Mucosa of descending colon (tissue), 3 donors: ENCODE measurements around the gene LTC4S. TPM values are rescaled to one million over a fixed set of nuclear protein-coding genes. Genes with fewer than 3 reads are reported as not detected.
"Not testable (repeated sequence)": the region's sequence is repeated elsewhere in the genome, so short reads cannot be mapped to it uniquely, and the experiment has no call there.

Experiments
- ATAC-seq: fragments of 200-7000 bp; cut with Tn5 transposase; one replicate; pipeline ENCODE4 v1.9.1; 2020; ENCODE audit warnings: mild to moderate bottlenecking, moderate library complexity
- DNase-seq, 3 donors: peaks; one replicate each; pipeline ENCODE4 v3.0.0-alpha.2; 2020
- H3K36me3 ChIP-seq: fragments of 200-600 bp; one replicate; pipeline ENCODE4 v1.8.0; 2021; ENCODE audit warnings: low read depth, mild to moderate bottlenecking
- H3K4me1 ChIP-seq: fragments of 200-600 bp; one replicate; pipeline ENCODE4 v1.8.0; 2021; ENCODE audit warnings: low read depth, mild to moderate bottlenecking
- H3K4me3 ChIP-seq: fragments of 200-600 bp; one replicate; pipeline ENCODE4 v1.8.0; 2021; ENCODE audit warnings: mild to moderate bottlenecking
- H3K9me3 ChIP-seq: fragments of 200-600 bp; one replicate; pipeline ENCODE4 v1.8.0; 2021; ENCODE audit warnings: mild to moderate bottlenecking
- intact Hi-C, 2 donors: fragments of 100-400 bp; cut with DNase I in 1 of 2; cut with micrococcal nuclease in 1 of 2; formaldehyde crosslinking; loops; one replicate each; pipeline versions ENCODE4 v1.11.0 to v1.11.1; 2022; cut with DNase I, micrococcal nuclease
- total RNA-seq, 3 donors: library from RNA; stranded (reverse); fragmentation: NEBNext Ultra II Directional in 2 of 3; extraction: Animal tissue kit (Norgen Biotek cat#: 25700) in 2 of 3; gene quantifications; one replicate each; pipeline versions ENCODE4 v1.2.1 to v1.2.4, GENCODE V29; 2021 to 2023
- TF ChIP-seq, protein P1 (sequence below): fragments of 200-600 bp; IDR thresholded peaks from one replicate; pipeline ENCODE4 v1.8.0; 2022; ENCODE audit warnings: antibody characterized with exemption, mild to moderate bottlenecking
- donor health status: DM: no; HTN: no; CAD: no; lungs with moderate emphysema.
- donor health status: DM: no; HTN: no; CAD: no.
- donor health status: DM: no; HTN: yes; CAD: no.

Gene LTC4S
- total RNA-seq, 3 donors from 2014 or later = 3.0 to 10.4 (median 7.0) TPM

DNA sequence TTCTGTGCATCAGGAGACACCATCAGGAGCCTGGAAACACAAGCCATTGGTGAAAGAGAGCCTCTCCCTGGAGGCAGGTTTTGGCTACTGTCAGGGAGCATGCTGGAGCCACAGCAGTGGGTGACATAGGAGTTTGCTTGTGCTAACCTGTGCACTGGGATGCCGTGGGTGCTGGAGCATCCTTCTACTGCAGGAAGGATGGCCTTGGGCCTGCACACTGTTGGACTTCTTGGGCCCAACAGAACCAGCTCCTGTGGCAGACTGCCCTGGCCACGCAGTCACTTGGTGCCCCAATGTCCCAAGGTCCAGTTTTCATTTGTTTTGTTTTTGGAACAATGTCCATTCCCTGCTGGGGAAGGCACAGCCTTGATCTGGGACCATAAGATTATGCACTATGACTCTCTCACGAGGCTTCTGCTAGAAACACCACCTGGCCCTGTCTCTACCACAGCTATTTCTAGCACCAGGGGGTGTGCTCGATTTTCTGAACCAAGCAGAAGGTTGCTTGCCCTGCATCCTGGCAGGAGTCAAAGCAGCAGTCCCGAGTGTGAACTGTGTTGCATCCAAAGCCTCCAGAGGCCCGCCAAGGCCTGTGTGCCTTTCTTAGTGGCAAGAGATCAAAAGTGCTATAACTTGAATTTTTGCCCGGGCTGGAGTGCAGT is 5.5 kb upstream of the LTC4S start:
- intact Hi-C loops = no loop called here
- Histone ChIP-seq H3K36me3 (no peaks in the 10 kb centered on the region), H3K4me1 (peaks cover under 1% of the 10 kb centered on the region), H3K4me3 (no peak overlapping the region), H3K9me3 (no peaks in the 10 kb centered on the region)
- TF ChIP-seq, protein P1, sequence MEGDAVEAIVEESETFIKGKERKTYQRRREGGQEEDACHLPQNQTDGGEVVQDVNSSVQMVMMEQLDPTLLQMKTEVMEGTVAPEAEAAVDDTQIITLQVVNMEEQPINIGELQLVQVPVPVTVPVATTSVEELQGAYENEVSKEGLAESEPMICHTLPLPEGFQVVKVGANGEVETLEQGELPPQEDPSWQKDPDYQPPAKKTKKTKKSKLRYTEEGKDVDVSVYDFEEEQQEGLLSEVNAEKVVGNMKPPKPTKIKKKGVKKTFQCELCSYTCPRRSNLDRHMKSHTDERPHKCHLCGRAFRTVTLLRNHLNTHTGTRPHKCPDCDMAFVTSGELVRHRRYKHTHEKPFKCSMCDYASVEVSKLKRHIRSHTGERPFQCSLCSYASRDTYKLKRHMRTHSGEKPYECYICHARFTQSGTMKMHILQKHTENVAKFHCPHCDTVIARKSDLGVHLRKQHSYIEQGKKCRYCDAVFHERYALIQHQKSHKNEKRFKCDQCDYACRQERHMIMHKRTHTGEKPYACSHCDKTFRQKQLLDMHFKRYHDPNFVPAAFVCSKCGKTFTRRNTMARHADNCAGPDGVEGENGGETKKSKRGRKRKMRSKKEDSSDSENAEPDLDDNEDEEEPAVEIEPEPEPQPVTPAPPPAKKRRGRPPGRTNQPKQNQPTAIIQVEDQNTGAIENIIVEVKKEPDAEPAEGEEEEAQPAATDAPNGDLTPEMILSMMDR = no peak
- ATAC-seq (no peak), DNase-seq (no peak)

DNA sequence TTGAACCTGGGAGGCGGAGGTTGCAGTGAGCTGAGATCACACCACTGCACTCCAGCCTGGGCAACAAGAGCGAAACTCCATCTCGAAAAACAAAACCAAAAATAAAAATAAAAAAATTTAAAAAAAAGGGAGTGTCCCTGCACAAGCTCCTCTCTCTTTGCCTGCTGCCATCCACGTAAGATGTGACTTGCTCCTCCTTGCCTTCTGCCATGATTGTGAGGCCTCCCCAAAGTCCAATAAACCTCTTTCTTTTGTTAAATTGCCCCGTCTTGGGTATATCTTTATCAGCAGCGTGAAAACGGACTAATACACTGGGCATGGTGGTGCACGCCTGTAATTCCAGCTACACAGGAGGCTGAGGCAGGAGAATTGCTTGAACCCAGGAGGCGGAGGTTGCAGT is 4.5 kb upstream of the LTC4S start:
- H3K36me3 ChIP-seq, intact Hi-C loops, H3K4me1 ChIP-seq, H3K4me3 ChIP-seq, H3K9me3 ChIP-seq, DNase-seq, ATAC-seq: not testable (repeated sequence)

DNA sequence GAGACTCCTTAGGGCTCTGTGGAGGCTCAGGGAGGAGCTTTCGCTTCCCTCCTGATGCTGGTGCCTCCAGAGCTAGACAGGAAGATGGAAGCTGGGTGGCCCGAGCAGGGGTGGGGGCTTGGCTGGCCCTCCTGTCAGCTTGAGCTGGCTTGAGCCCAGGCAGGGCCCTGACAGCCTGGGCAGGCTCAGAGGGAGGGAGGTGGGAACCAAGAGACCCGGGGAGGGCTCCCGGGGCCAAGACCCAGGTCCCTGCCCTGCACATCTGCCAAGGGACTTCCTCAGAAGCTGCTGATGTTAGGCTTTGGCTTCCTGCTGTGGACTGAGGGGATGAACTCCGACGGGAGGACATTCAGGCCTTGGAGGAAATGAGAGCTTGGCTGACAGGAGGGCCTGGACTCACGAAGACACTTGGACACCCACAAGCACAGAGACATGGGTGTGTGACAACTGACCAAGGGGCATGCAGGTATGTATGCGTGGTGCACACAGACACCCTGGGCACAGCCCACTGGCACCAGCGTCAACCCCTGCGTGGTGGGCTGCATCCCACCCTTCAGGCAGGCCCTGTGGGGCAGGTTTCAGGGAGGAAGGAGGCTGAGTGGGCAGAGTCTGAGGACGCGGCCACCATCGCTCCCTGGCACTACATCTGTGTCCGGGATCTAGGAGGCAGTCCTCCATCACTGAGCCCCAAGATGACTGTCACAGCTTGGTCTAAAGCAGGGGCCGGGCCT is 1.7 kb upstream of the LTC4S start:
- Histone ChIP-seq H3K4me3 (no peak overlapping the region), H3K4me1 (peaks cover 26% of the 10 kb centered on the region), H3K36me3 (no peaks in the 10 kb centered on the region), H3K9me3 (no peaks in the 10 kb centered on the region)
- DNase-seq (peak in 1 of 3 donors; percentile 38), ATAC-seq (no peak)
- intact Hi-C loops = no loop called here
- TF ChIP-seq, protein P1 = no peak

DNA sequence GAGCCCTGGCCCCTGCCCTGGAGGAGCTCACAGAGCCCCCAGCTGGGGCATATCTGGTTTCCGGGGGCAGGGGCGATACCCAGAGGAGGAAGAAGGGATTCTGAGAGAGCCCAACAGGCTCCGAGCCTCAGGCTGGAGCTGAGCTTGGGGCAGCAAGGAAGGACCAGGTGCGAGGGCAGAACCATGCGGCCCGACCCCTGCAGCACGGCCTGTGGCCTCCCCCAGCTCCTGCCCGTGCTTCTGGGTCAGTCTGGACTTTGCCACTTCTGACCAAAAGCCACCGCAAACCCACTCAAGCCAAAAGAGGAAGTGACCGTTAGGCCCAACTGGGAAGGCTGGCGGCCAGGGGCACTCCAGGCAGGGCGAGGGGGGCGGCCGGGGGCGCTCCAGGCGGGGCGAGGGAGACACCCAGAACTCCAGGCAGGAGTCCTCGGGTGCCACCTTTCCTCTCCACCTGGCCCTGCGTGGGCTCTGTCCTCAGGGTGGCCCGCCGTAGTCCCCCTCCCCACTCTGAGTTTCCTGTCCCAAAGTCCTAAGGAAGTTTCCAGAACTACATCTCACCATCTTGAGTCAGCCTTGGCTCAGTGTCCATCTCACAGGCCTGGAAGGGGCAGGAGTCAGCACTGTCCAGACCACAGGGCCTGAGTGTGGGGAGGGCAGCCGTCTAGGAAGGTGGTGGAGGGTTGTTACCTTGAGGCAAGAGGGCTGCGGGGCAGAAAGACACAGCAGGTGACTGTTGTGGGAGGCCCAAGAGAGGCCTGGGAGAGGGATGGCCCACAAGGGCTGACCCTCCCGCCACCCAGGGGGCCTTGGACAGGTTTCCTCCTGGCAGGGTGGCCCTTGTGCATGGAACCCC is 946 bp upstream of the LTC4S start:
- peaks cover 26% of the 10 kb centered on the region for H3K4me1 ChIP-seq
- no peaks in the 10 kb centered on the region for H3K9me3 ChIP-seq
- DNase-seq (peak in 1 of 3 donors; percentile 48), ATAC-seq (no peak)
- TF ChIP-seq, protein P1 = no peak
- intact Hi-C loops = no loop called here
- no peaks in the 10 kb centered on the region for H3K36me3 ChIP-seq
- H3K4me3 ChIP-seq = no peak overlapping the region

DNA sequence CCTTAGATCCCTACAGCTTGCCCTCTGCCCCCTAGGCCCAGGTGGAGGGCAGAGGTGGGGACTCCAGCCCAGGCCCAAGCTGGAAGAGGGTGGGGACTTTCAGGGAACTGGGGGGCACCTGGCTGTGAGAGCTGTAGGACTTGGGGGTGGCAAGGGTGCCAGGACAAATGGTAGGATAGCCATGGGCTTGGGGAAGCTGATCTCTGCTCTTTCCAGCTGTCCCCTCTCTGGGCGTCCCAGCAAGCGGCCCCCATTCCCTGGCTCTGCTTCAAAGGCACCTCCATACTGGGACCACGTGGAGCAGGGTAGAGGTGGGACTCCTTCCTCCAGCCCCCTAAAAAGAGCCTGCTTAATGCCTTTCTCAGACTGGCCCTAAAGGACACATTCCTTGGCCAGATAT is 385 bp downstream of the LTC4S start:
- H3K4me1 ChIP-seq = peaks cover 26% of the 10 kb centered on the region
- no peak for ATAC-seq
- no peak overlapping the region for H3K4me3 ChIP-seq
- TF ChIP-seq, protein P1 = no peak
- DNase-seq = no peak
- intact Hi-C loops = no loop called here
- H3K36me3 ChIP-seq = peaks cover 7% of the 10 kb centered on the region
- no peaks in the 10 kb centered on the region for H3K9me3 ChIP-seq
